Measurements from ENCODE around the gene MAEA. TPM values are rescaled to one million over a fixed set of nuclear protein-coding genes. Genes with fewer than 3 reads are reported as not detected.
A peak's percentile ranks its signal among the peaks of the same experiment; 100 is the strongest.

MAEA gene
- total RNA-seq, 3 donors from 2014 or later: 49.9 to 76.7 (median 62.3) TPM

DNA sequence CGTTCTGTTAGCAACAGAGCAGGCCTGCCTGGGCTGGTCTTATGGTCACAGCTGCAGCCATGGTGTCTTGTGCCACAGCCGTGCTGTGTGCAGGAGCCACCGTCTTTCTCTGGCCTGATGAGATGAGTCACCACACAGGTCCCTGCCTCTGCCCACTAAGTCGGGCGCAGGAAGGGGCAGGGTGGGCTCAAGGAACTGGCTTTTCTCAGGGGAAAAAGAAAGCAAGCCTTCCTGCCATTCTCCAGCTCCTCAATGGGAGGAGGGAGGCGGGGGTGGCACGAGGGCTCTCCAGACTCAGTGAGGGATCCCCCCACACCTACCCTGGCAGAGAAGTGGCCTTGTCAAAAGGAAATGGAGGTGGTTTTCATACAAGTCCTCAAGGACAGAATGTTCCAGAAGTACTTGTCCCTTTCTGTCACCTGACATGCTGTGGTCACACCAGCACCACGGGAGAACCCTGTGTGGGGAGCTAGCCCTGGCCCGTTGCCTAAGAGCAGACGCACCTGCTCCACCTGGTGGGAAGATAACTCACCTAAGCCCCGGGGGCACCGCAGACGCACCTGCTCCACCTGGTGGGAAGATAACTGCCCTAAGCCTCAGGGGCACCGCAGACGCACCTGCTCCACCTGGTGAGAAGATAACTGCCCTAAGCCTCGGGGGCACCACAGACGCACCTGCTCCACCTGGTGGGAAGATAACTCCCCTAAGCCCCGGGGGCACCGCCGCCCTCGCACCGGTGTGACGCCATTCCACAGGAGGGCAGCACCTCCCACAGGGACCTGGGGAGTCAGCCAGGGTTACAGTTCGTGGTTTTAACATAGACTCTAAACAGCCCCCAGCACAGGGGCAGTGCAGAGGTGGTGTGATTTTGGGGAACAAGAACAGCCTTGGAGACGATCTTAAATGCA lies 75.8 kb downstream of the MAEA start:
- Histone ChIP-seq H3K27me3 (no peaks in the 10 kb centered on the region), H3K36me3 (no peaks in the 10 kb centered on the region), H3K9me3 (no peaks in the 10 kb centered on the region), H3K27ac (peak overlapping the region; percentile 57 to 59), H3K4me1 (no peaks in the 10 kb centered on the region), H3K4me3 (no peak overlapping the region)
- peak in 1 of 2 donors; percentile 75 for DNase-seq (ENCODE audit: low spot score in 2 of 2)
- TF ChIP-seq POLR2A (IDR thresholded peaks at IDR 0.05) (no peak), POLR2AphosphoS5 (IDR thresholded peaks at IDR 0.05) (no peak)
- TF ChIP-seq, protein P1, sequence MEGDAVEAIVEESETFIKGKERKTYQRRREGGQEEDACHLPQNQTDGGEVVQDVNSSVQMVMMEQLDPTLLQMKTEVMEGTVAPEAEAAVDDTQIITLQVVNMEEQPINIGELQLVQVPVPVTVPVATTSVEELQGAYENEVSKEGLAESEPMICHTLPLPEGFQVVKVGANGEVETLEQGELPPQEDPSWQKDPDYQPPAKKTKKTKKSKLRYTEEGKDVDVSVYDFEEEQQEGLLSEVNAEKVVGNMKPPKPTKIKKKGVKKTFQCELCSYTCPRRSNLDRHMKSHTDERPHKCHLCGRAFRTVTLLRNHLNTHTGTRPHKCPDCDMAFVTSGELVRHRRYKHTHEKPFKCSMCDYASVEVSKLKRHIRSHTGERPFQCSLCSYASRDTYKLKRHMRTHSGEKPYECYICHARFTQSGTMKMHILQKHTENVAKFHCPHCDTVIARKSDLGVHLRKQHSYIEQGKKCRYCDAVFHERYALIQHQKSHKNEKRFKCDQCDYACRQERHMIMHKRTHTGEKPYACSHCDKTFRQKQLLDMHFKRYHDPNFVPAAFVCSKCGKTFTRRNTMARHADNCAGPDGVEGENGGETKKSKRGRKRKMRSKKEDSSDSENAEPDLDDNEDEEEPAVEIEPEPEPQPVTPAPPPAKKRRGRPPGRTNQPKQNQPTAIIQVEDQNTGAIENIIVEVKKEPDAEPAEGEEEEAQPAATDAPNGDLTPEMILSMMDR (IDR thresholded peaks at IDR 0.05): no peak
- intact Hi-C loops (cut with DNase I; ENCODE audit: low total_unique reads): no loop called here

DNA sequence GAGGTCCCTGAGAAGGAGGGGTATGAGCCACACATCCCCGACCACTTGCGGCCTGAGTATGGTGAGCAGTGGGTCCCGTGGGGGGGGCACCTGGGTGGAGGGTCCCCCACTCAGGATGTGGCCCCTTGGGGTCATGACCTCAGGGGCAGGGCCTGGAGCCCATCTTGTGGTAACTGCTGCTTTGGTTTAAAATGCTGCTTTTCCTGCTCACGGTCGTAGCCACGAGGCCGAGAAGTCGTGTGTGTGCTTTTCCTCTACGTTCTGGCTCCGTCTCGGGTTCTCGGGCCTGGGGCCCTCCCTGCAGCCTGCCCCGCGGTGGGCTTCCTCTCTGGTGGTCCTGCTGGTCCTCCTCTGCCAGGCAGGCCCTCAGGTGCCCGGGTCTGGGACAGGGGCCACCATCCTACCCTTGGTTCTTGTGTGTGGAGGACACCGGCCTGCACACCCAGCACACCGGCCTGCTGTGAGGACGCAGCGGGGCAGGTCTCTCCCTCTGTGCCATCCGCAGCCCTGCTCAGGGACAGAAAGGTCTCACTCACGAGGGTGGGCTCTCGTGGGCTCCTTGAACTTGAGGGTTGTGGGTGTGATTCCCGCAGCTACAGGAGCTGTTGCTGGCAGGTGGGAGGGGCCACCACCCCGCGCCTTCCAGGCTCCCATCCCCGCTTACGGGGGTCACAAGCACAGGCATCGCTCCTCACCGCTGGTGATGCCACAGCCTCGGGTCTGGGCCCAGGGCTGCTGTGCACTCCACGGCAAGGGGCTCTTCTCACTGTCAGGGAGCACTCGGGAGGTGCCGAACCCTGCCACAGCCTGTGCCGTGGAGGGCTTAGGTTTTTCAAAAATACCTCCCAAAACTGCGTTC lies 76.9 kb downstream of the MAEA start:
- DNase-seq (ENCODE audit: low spot score in 2 of 2): no peak

DNA sequence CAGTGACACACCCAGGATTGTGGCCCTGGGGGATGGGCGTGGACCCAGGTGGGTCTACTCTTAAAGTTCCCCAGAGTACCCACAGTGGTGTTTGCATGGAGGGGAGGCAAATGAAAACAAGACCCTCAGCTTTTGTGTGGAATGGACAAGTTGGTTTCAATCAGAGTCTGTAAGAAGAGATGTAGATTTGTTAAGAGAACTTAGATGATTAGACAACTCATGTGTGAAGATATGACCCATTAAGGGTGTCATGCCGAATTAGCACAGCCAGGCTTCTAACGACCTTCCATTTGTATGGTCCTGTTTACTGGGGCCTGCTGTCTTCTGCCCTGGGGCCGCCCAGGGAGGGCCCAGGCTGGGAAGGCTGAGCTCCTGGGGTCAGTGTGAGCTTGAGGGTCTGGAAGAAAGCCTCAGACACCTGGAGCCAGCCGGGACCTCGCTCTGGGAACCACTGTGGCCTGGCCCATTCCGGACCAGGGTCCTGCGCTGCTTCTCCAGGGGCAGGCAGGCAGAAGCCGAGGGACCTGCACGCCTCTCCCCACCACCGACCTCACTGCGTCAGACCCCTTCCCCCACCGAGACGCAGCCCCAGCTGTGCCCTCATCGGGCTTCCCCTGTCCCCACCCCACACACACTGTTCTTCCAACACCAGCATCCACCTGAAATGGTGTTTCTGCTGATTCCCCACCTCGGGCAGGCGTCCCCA lies 77.7 kb downstream of the MAEA start:
- intact Hi-C loops (cut with DNase I; ENCODE audit: low total_unique reads): no loop called here
- Histone ChIP-seq H3K4me1 (no peaks in the 10 kb centered on the region), H3K9me3 (no peaks in the 10 kb centered on the region), H3K27ac (no peak overlapping the region), H3K4me3 (no peak overlapping the region), H3K27me3 (no peaks in the 10 kb centered on the region), H3K36me3 (no peaks in the 10 kb centered on the region)
- DNase-seq (ENCODE audit: low spot score in 2 of 2): peak in 1 of 2 donors; percentile 25
- TF ChIP-seq POLR2AphosphoS5 (IDR thresholded peaks at IDR 0.05): no peak
- no peak for TF ChIP-seq POLR2A (IDR thresholded peaks at IDR 0.05)
- TF ChIP-seq, protein P1 (IDR thresholded peaks at IDR 0.05): no peak

More for the DNA sequence above, 76.9 kb downstream of the MAEA start:
- TF ChIP-seq, protein P1 (IDR thresholded peaks at IDR 0.05): no peak
- no peak for TF ChIP-seq POLR2A (IDR thresholded peaks at IDR 0.05)
- TF ChIP-seq POLR2AphosphoS5 (IDR thresholded peaks at IDR 0.05): no peak
- H3K9me3 ChIP-seq: no peaks in the 10 kb centered on the region
- no peaks in the 10 kb centered on the region for H3K36me3 ChIP-seq
- H3K4me1 ChIP-seq: no peaks in the 10 kb centered on the region
- intact Hi-C loops (cut with DNase I; ENCODE audit: low total_unique reads): no loop called here
- H3K27ac ChIP-seq: no peak overlapping the region
- no peak overlapping the region for H3K4me3 ChIP-seq
- H3K27me3 ChIP-seq: no peaks in the 10 kb centered on the region

DNA sequence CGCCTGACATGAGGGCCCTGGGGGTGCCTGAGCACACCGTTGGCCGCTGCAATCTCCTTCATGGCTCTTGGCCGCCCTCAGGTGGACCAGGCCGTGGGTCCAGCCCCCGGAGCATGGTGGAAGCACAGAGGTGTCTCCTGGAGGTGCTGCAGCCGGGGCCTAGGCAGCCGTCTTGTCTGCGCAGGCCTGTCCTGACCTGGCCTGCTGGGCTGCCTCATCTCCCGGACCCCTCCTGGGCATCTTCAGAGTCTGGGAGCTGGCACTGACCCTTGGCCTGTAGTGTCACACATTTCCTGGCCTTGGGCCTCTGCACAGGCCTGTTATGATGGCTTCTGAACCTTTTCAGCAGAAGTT lies 78.2 kb downstream of the MAEA start:
- Histone ChIP-seq H3K4me1 (no peaks in the 10 kb centered on the region), H3K9me3 (no peaks in the 10 kb centered on the region), H3K27ac (no peak overlapping the region), H3K4me3 (no peak overlapping the region), H3K36me3 (no peaks in the 10 kb centered on the region), H3K27me3 (no peaks in the 10 kb centered on the region)
- TF ChIP-seq POLR2A (IDR thresholded peaks at IDR 0.05) (no peak), POLR2AphosphoS5 (IDR thresholded peaks at IDR 0.05) (no peak)
- TF ChIP-seq, protein P1 (IDR thresholded peaks at IDR 0.05): no peak
- no peak for DNase-seq (ENCODE audit: low spot score in 2 of 2)
- intact Hi-C loops (cut with DNase I; ENCODE audit: low total_unique reads): no loop called here
